HL-60 (cell line): ENCODE results near the gene COX20.

Experiments
- DNase-seq, 2 experiments: peaks; one replicate each; pipeline ENCODE4 v3.0.0-alpha.2; 2010 to 2020; ENCODE audit warnings: low read depth in 1 of 2, low spot score in 1 of 2
- H3K27ac ChIP-seq: fragments of 250-450 bp; sonication (Bioruptor Pico); replicated peaks from 2 replicates; pipeline ENCODE4 v1.5.1; 2020; ENCODE audit warnings: mild to moderate bottlenecking, moderate library complexity
- H3K27me3 ChIP-seq: fragments of 250-450 bp; sonication (Bioruptor Pico); 2 replicates; pipeline ENCODE4 v1.5.1; 2021; ENCODE audit warnings: mild to moderate bottlenecking, moderate library complexity; ENCODE audit not compliant: insufficient read depth, poor library complexity, severe bottlenecking
- H3K4me3 ChIP-seq: replicated peaks from 2 replicates; pipeline ENCODE4 v1.5.1; 2011; ENCODE audit warnings: mild to moderate bottlenecking, control low read depth, low read length; ENCODE audit not compliant: insufficient read depth
- CTCF ChIP-seq: IDR thresholded peaks from one replicate; pipeline ENCODE4 v1.5.1; 2011; ENCODE audit warnings: low read length, control low read depth, inconsistent platforms; ENCODE audit not compliant: insufficient read depth
- GABPA ChIP-seq: IDR thresholded peaks from 2 replicates; pipeline ENCODE4 v1.6.1; 2012; ENCODE audit warnings: low read depth
- POLR2AphosphoS5 ChIP-seq: IDR thresholded peaks from 2 replicates; pipeline ENCODE4 v1.6.1; 2012; ENCODE audit warnings: low read depth
- SPI1 ChIP-seq: IDR thresholded peaks from 2 replicates; pipeline ENCODE4 v1.6.1; 2012; ENCODE audit warnings: low read depth, mild to moderate bottlenecking, borderline replicate concordance
- TF ChIP-seq, protein P1 (sequence below): IDR thresholded peaks from 2 replicates; pipeline ENCODE4 v1.6.1; 2012; ENCODE audit warnings: low read depth; ENCODE audit not compliant: insufficient replicate concordance

Gene COX20

GRCh38 chr1:244887281-244887680 is 51.8 kb downstream of the COX20 start:
- TF ChIP-seq, protein P1, sequence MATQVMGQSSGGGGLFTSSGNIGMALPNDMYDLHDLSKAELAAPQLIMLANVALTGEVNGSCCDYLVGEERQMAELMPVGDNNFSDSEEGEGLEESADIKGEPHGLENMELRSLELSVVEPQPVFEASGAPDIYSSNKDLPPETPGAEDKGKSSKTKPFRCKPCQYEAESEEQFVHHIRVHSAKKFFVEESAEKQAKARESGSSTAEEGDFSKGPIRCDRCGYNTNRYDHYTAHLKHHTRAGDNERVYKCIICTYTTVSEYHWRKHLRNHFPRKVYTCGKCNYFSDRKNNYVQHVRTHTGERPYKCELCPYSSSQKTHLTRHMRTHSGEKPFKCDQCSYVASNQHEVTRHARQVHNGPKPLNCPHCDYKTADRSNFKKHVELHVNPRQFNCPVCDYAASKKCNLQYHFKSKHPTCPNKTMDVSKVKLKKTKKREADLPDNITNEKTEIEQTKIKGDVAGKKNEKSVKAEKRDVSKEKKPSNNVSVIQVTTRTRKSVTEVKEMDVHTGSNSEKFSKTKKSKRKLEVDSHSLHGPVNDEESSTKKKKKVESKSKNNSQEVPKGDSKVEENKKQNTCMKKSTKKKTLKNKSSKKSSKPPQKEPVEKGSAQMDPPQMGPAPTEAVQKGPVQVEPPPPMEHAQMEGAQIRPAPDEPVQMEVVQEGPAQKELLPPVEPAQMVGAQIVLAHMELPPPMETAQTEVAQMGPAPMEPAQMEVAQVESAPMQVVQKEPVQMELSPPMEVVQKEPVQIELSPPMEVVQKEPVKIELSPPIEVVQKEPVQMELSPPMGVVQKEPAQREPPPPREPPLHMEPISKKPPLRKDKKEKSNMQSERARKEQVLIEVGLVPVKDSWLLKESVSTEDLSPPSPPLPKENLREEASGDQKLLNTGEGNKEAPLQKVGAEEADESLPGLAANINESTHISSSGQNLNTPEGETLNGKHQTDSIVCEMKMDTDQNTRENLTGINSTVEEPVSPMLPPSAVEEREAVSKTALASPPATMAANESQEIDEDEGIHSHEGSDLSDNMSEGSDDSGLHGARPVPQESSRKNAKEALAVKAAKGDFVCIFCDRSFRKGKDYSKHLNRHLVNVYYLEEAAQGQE, result no peak
- TF ChIP-seq SPI1, result no peak
- no peak for TF ChIP-seq GABPA
- no peak for TF ChIP-seq POLR2AphosphoS5
- TF ChIP-seq CTCF, result no peak

GRCh38 chr1:244893836-244894235 is 58.4 kb downstream of the COX20 start:
- Histone ChIP-seq H3K27ac (no peak overlapping the region), H3K27me3 (no peaks in the 10 kb centered on the region), H3K4me3 (no peak overlapping the region)
- DNase-seq, result no peak
- TF ChIP-seq, protein P1, result no peak
- TF ChIP-seq POLR2AphosphoS5 (no peak), CTCF (no peak), SPI1 (no peak), GABPA (no peak)

More at GRCh38 chr1:244887281-244887680, 51.8 kb downstream of the COX20 start:
- no peak overlapping the region for H3K4me3 ChIP-seq
- no peak overlapping the region for H3K27ac ChIP-seq
- no peak for DNase-seq
- H3K27me3 ChIP-seq, result no peaks in the 10 kb centered on the region
